ENCODE results near the gene KCNIP1.

The KCNIP1 gene

GRCh38 chr5:170584450-170585058 is 80.7 kb downstream of the KCNIP1 start:
- no peak for TF ChIP-seq CTCF (IDR thresholded peaks at IDR 0.05; ENCODE audit: low read depth, low read length)
- DNase-seq (ENCODE audit: extremely low read depth, low read depth): no peak

- TF ChIP-seq CTCF (IDR thresholded peaks at IDR 0.05; ENCODE audit: low read depth, low read length): no peak
- no peak for DNase-seq (ENCODE audit: extremely low read depth, low read depth)
Observed at GRCh38 chr5:170585273-170585948, 81.6 kb downstream of the KCNIP1 start.

GRCh38 chr5:170587808-170588207 is 84.0 kb downstream of the KCNIP1 start:
- no peak for TF ChIP-seq CTCF (IDR thresholded peaks at IDR 0.05; ENCODE audit: low read depth, low read length)
- no peak for DNase-seq (ENCODE audit: extremely low read depth, low read depth)

GRCh38 chr5:170589643-170590042 is 85.8 kb downstream of the KCNIP1 start:
- no peak for DNase-seq (ENCODE audit: extremely low read depth, low read depth)
- TF ChIP-seq CTCF (IDR thresholded peaks at IDR 0.05; ENCODE audit: low read depth, low read length): no peak

GRCh38 chr5:170590566-170590965 is 86.7 kb downstream of the KCNIP1 start:
- TF ChIP-seq CTCF (IDR thresholded peaks at IDR 0.05; ENCODE audit: low read depth, low read length): no peak
- DNase-seq (ENCODE audit: extremely low read depth, low read depth): no peak

GRCh38 chr5:170591054-170591453 is 87.2 kb downstream of the KCNIP1 start:
- no peak for DNase-seq (ENCODE audit: extremely low read depth, low read depth)
- no peak for TF ChIP-seq CTCF (IDR thresholded peaks at IDR 0.05; ENCODE audit: low read depth, low read length)

GRCh38 chr5:170596482-170597044 is 92.7 kb downstream of the KCNIP1 start:
- no peak for DNase-seq (ENCODE audit: extremely low read depth, low read depth)

More at GRCh38 chr5:170596482-170597044, 92.7 kb downstream of the KCNIP1 start:
- no peak for TF ChIP-seq CTCF (IDR thresholded peaks at IDR 0.05; ENCODE audit: low read depth, low read length)

Data from AG09319 (cell line).